Activated T-cell treated with anti-CD3 and anti-CD28 coated beads for 1 hour (primary cell): ENCODE data around the gene TRMT2A.

Experiments
- DNase-seq: peaks from one replicate; pipeline ENCODE4 v3.0.0-alpha.2; 2020; ENCODE audit warnings: low read depth

Gene TRMT2A

GRCh38 chr22:20063271-20064139 is 53.5 kb downstream of the TRMT2A start:
- no peak for DNase-seq

- DNase-seq = no peak
Measured at GRCh38 chr22:20062766-20063083, 54.3 kb downstream of the TRMT2A start.

GRCh38 chr22:20062043-20062765 is 54.8 kb downstream of the TRMT2A start:
- DNase-seq = no peak
